Measurements from ENCODE around the gene NAXE.
"Not testable (repeated sequence)": the region's sequence is repeated elsewhere in the genome, so short reads cannot be mapped to it uniquely, and the experiment has no call there.

The NAXE gene

GRCh38 chr1:156591432-156592157 lies at the start of gene NAXE:
TSS of gene NAXE (plus strand) at chr1:156591776. CDS start at chr1:156591805, 29 bp downstream.
- DNase-seq: peak; percentile 65 to 69

GRCh38 chr1:156543066-156543465 lies 48.5 kb upstream of the NAXE start:
- DNase-seq: no peak

GRCh38 chr1:156544592-156545102 lies 46.9 kb upstream of the NAXE start:
- no peak for DNase-seq

- no peak for DNase-seq
Observed at GRCh38 chr1:156546267-156546666, 45.3 kb upstream of the NAXE start.

- no peak for DNase-seq
Observed at GRCh38 chr1:156547434-156547833, 44.1 kb upstream of the NAXE start.

- no peak for DNase-seq
Observed at GRCh38 chr1:156547982-156548381, 43.6 kb upstream of the NAXE start.

- no peak for DNase-seq
Observed at GRCh38 chr1:156549390-156549789, 42.2 kb upstream of the NAXE start.

- DNase-seq: no peak
Observed at GRCh38 chr1:156549831-156550230, 41.7 kb upstream of the NAXE start.

- no peak for DNase-seq
Observed at GRCh38 chr1:156550346-156550745, 41.2 kb upstream of the NAXE start.

GRCh38 chr1:156551066-156551643 lies 40.4 kb upstream of the NAXE start:
- DNase-seq: no peak

- DNase-seq: no peak
Observed at GRCh38 chr1:156551869-156552268, 39.7 kb upstream of the NAXE start.

GRCh38 chr1:156552518-156552917 lies 39.1 kb upstream of the NAXE start:
- DNase-seq: no peak

GRCh38 chr1:156552937-156553336 lies 38.6 kb upstream of the NAXE start:
- DNase-seq: not testable (repeated sequence)

- DNase-seq: no peak
Observed at GRCh38 chr1:156553860-156554485, 37.6 kb upstream of the NAXE start.

- DNase-seq: no peak
Observed at GRCh38 chr1:156554971-156555370, 36.6 kb upstream of the NAXE start.

GRCh38 chr1:156555715-156556114 lies 35.9 kb upstream of the NAXE start:
- DNase-seq: no peak

GRCh38 chr1:156556354-156556753 lies 35.2 kb upstream of the NAXE start:
- DNase-seq: no peak

GRCh38 chr1:156559086-156559796 lies 32.3 kb upstream of the NAXE start:
- DNase-seq: no peak

GRCh38 chr1:156559797-156560385 lies 31.7 kb upstream of the NAXE start:
- DNase-seq: no peak

- DNase-seq: no peak
Observed at GRCh38 chr1:156560585-156561163, 30.9 kb upstream of the NAXE start.

GRCh38 chr1:156565519-156565918 lies 26.1 kb upstream of the NAXE start:
- no peak for DNase-seq

GRCh38 chr1:156566436-156566835 lies 25.1 kb upstream of the NAXE start:
- DNase-seq: no peak
